ENCODE results near the gene STAT5A. TPM values are rescaled to one million over a fixed set of nuclear protein-coding genes. Genes with fewer than 3 reads are reported as not detected.

Gene STAT5A
- total RNA-seq, 1 donor = 25.2 TPM

DNA sequence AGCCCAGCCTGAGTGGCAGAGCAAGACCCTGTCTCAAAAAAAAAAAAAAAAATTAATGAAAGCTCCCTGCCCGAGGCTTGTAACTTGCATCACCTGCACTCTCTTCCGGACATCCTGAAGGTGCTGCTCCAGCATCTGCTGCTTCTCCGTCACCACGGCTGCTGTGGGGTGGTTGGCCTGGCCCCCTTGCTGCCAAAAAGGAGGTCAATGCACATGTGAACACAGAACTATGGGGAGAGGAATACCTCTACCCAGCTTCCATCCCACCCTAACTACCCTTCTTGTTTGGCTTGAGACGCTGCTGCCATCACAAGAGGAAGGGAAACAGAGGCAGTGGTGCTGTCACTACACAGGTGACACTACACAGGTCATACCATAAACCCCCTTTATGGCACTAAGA lies 50.9 kb downstream of the STAT5A start:
- DNase-seq (ENCODE audit: low read depth) = no peak
- TF ChIP-seq, protein P1, sequence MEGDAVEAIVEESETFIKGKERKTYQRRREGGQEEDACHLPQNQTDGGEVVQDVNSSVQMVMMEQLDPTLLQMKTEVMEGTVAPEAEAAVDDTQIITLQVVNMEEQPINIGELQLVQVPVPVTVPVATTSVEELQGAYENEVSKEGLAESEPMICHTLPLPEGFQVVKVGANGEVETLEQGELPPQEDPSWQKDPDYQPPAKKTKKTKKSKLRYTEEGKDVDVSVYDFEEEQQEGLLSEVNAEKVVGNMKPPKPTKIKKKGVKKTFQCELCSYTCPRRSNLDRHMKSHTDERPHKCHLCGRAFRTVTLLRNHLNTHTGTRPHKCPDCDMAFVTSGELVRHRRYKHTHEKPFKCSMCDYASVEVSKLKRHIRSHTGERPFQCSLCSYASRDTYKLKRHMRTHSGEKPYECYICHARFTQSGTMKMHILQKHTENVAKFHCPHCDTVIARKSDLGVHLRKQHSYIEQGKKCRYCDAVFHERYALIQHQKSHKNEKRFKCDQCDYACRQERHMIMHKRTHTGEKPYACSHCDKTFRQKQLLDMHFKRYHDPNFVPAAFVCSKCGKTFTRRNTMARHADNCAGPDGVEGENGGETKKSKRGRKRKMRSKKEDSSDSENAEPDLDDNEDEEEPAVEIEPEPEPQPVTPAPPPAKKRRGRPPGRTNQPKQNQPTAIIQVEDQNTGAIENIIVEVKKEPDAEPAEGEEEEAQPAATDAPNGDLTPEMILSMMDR (IDR thresholded peaks at IDR 0.05; ENCODE audit: insufficient read depth, low read length) = no peak
- no peak overlapping the region for H3K4me3 ChIP-seq (ENCODE audit: low read depth, low read length)

DNA sequence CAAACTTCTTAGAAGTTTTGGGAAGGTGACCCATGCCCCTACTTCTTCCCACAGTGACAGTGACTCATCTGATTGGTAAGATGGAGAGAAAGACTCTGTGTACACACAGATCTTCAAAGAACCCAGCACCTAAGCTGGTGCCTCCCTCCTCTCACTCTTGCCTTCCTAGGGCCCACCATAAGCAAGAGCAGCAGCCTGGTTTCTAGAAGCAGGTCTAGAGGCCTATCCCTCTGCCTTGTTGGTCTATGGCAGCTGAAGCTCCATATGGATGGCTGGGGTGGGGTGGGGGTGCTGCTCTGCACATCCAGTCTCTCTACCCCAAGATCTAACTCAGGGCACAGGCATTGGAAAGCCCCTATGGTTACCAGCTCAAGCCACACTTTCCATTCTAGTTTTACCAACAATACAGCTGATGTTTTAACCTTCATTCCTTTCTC lies 52.4 kb downstream of the STAT5A start:
- no peak overlapping the region for H3K4me3 ChIP-seq (ENCODE audit: low read depth, low read length)
- TF ChIP-seq, protein P1 (IDR thresholded peaks at IDR 0.05; ENCODE audit: insufficient read depth, low read length) = no peak
- DNase-seq (ENCODE audit: low read depth) = no peak

DNA sequence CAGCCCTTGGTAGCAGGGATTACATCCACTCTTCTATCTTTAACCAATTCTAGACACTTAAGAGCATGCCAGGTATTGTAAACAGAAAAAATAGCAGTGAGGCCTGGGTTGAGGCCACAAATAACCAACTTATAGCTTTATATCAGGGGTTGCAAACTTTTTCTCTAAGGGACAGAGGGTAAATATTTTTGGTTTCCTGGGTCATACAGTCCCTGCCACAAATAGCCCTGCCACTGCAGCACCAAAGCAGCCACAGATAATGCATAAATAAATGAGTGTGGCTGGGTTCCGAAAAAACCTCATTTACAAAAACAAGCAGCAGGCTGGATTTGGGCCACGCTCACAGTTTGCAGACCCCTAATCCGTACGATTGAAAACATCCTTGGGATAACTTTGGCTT lies 53.3 kb downstream of the STAT5A start:
- TF ChIP-seq, protein P1 (IDR thresholded peaks at IDR 0.05; ENCODE audit: insufficient read depth, low read length) = no peak

DNA sequence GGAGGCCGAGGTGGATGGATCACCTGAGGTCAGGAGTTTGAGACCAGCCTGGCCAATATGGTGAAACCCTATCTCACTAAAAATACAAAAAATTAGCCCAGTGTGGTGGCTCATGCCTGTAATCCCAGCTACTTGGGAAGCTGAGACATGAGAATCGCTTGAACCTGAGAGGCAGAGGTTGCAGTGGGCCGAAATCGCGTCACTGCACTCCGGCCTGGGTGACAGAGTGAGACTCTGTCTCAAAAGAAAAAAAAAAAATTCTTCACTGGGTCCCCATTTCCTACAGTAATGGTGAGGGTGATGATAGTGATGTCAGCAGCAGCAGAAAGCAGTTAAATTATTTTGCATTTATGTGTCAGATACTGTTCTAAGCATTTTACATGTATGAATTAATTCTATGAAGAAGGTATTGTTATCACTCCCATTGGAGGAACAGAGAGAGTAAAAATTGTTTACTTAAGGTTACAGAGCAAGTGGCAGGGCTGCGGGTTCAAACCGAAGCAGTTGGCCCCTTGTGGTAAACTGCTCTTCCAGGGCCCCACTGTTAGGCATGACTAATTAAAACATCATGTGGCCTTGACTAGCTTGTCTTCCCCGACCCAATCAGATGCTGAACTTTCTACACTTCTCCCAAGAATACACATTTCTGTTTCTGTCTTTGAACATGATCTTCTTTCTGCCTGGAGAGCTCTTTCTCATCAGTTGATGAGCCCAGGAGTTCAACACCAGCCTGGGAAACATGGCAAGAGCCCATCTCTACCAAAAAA lies 54.1 kb downstream of the STAT5A start:
- H3K4me3 ChIP-seq (ENCODE audit: low read depth, low read length) = no peak overlapping the region
- no peak for DNase-seq (ENCODE audit: low read depth)
- TF ChIP-seq, protein P1 (IDR thresholded peaks at IDR 0.05; ENCODE audit: insufficient read depth, low read length) = no peak

More for the DNA sequence above, 53.3 kb downstream of the STAT5A start:
- DNase-seq (ENCODE audit: low read depth) = no peak
- H3K4me3 ChIP-seq (ENCODE audit: low read depth, low read length) = no peak overlapping the region

DNA sequence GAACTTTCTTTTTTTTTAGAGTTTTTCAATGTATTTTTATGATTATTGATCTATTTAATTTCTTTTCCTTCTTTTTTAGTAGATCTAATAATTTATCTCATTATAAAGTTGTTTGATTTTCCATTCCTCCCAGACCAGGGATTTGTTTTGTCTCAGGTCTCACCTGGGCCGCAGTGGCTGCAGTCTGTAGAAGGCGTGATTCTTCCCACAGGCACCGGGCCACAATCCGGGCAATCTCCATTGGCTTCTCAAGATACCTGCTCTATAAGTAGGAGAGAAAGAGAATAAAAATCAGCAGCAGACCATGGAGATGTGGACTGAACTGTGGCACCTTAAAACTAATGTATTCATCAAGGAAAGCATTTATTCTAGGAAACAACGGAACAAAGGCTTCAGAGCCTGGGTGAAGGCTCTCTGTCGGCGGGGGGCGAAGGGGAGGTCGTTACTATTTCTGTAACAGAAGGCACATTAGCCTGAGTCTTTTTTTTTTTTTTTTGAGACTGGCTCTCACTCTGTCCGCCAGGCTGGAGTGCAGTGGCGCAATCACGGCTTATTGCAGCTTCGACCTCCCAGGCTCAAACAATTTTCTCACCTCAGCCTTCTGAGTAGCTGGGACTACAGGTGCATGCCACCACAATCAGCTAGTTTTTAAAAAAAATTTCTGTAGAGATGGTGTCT lies 57.2 kb downstream of the STAT5A start:
- H3K4me3 ChIP-seq (ENCODE audit: low read depth, low read length) = no peak overlapping the region
- TF ChIP-seq, protein P1 (IDR thresholded peaks at IDR 0.05; ENCODE audit: insufficient read depth, low read length) = no peak
- DNase-seq (ENCODE audit: low read depth) = no peak

DNA sequence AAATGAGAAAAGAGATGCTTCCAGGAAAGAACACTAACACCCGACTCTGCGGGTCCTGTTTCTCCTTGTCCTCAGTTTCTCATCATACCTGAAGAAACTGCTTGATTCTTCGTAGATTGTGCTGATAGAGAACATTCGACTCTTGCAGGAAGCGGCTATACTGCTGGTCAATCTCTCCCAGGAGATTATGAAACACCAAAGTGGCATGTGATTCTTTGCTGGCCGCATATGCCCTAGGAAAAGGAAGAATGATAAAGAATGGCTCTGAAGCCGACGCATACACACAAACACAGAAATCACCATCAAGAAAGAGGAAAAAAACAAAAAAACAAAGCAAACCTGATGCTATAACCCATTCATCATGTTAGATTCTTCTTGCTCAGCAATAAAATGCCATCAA lies 58.2 kb downstream of the STAT5A start:
- DNase-seq (ENCODE audit: low read depth) = no peak
- no peak overlapping the region for H3K4me3 ChIP-seq (ENCODE audit: low read depth, low read length)
- TF ChIP-seq, protein P1 (IDR thresholded peaks at IDR 0.05; ENCODE audit: insufficient read depth, low read length) = no peak

Measured in fibroblast of the aortic adventitia (primary cell).